GM19455 (cell line): ENCODE results near the gene SORT1.
"Not testable (repeated sequence)": the region's sequence is repeated elsewhere in the genome, so short reads cannot be mapped to it uniquely, and the experiment has no call there.

Source experiments
- ATAC-seq: cut with Tn5 transposase; IDR thresholded peaks from one replicate; pipeline ENCODE4 v1.9.1; 2021; ENCODE audit not compliant: unreplicated experiment

Gene SORT1

GRCh38 chr1:109383087-109383779 is 14.5 kb downstream of the SORT1 start:
- no peak for ATAC-seq

- ATAC-seq: no peak
Observed at GRCh38 chr1:109381573-109381972, 16.1 kb downstream of the SORT1 start.

- ATAC-seq: no peak
Observed at GRCh38 chr1:109379907-109380306, 17.8 kb downstream of the SORT1 start.

GRCh38 chr1:109379422-109379821 is 18.3 kb downstream of the SORT1 start:
- ATAC-seq: no peak

GRCh38 chr1:109377698-109378097 is 20.0 kb downstream of the SORT1 start:
- no peak for ATAC-seq

- not testable (repeated sequence) for ATAC-seq
Observed at GRCh38 chr1:109373696-109374095, 24.0 kb downstream of the SORT1 start.

GRCh38 chr1:109373126-109373525 is 24.6 kb downstream of the SORT1 start:
- ATAC-seq: no peak

GRCh38 chr1:109372281-109372680 is 25.4 kb downstream of the SORT1 start:
- no peak for ATAC-seq

GRCh38 chr1:109371341-109371739 is 26.4 kb downstream of the SORT1 start:
- ATAC-seq: no peak

- no peak for ATAC-seq
Observed at GRCh38 chr1:109370712-109371340, 26.9 kb downstream of the SORT1 start.

GRCh38 chr1:109369167-109369746 is 28.5 kb downstream of the SORT1 start:
- no peak for ATAC-seq

- no peak for ATAC-seq
Observed at GRCh38 chr1:109368464-109368863, 29.3 kb downstream of the SORT1 start.

GRCh38 chr1:109367626-109368025 is 30.1 kb downstream of the SORT1 start:
- no peak for ATAC-seq

- no peak for ATAC-seq
Observed at GRCh38 chr1:109365642-109366204, 32.0 kb downstream of the SORT1 start.

- no peak for ATAC-seq
Observed at GRCh38 chr1:109361649-109362048, 36.1 kb downstream of the SORT1 start.

- no peak for ATAC-seq
Observed at GRCh38 chr1:109361069-109361468, 36.6 kb downstream of the SORT1 start.

- no peak for ATAC-seq
Observed at GRCh38 chr1:109357616-109358015, 40.1 kb downstream of the SORT1 start.

GRCh38 chr1:109356915-109357314 is 40.8 kb downstream of the SORT1 start:
- no peak for ATAC-seq

- ATAC-seq: no peak
Observed at GRCh38 chr1:109356505-109356904, 41.2 kb downstream of the SORT1 start.

GRCh38 chr1:109354929-109355328 is 42.8 kb downstream of the SORT1 start:
- ATAC-seq: no peak

GRCh38 chr1:109351457-109351856 is 46.3 kb downstream of the SORT1 start:
- no peak for ATAC-seq

GRCh38 chr1:109350655-109351054 is 47.1 kb downstream of the SORT1 start:
- ATAC-seq: no peak
